ENCODE measurements around the gene STEAP3.
A peak's percentile ranks its signal among the peaks of the same experiment; 100 is the strongest.
"Not testable (repeated sequence)": the region's sequence is repeated elsewhere in the genome, so short reads cannot be mapped to it uniquely, and the experiment has no call there.

STEAP3 gene

GRCh38 chr2:119266091-119266589 lies 42.5 kb downstream of the STEAP3 start:
- no peak for DNase-seq

- DNase-seq = no peak
These were observed 44.0 kb downstream of the STEAP3 start for GRCh38 chr2:119267604-119268003.

- no peak for DNase-seq
These were observed 53.2 kb downstream of the STEAP3 start for GRCh38 chr2:119276864-119277263.

- DNase-seq = not testable (repeated sequence)
These were observed 54.8 kb downstream of the STEAP3 start for GRCh38 chr2:119278385-119278784.

GRCh38 chr2:119278946-119279345 lies 55.3 kb downstream of the STEAP3 start:
- no peak for DNase-seq

GRCh38 chr2:119279666-119280065 lies 56.0 kb downstream of the STEAP3 start:
- no peak for DNase-seq

- no peak for DNase-seq
These were observed 57.0 kb downstream of the STEAP3 start for GRCh38 chr2:119280680-119281079.

- no peak for DNase-seq
These were observed 58.7 kb downstream of the STEAP3 start for GRCh38 chr2:119282146-119282995.

GRCh38 chr2:119282996-119283511 lies 59.4 kb downstream of the STEAP3 start:
- DNase-seq = no peak

GRCh38 chr2:119283873-119284331 lies 60.3 kb downstream of the STEAP3 start:
- no peak for DNase-seq

- no peak for DNase-seq
These were observed 63.0 kb downstream of the STEAP3 start for GRCh38 chr2:119286661-119287060.

- DNase-seq = no peak
These were observed 64.9 kb downstream of the STEAP3 start for GRCh38 chr2:119288576-119288975.

GRCh38 chr2:119289093-119289492 lies 65.5 kb downstream of the STEAP3 start:
- no peak for DNase-seq

- no peak for DNase-seq
These were observed 66.0 kb downstream of the STEAP3 start for GRCh38 chr2:119289642-119290041.

GRCh38 chr2:119290859-119291587 lies 67.4 kb downstream of the STEAP3 start:
- DNase-seq = peak; percentile 49 to 60

GRCh38 chr2:119291588-119292167 lies 68.0 kb downstream of the STEAP3 start:
- no peak for DNase-seq

GRCh38 chr2:119292226-119292625 lies 68.6 kb downstream of the STEAP3 start:
- DNase-seq = no peak

- DNase-seq = no peak
These were observed 69.6 kb downstream of the STEAP3 start for GRCh38 chr2:119293254-119293653.

GRCh38 chr2:119293900-119294299 lies 70.3 kb downstream of the STEAP3 start:
- no peak for DNase-seq

- no peak for DNase-seq
These were observed 71.0 kb downstream of the STEAP3 start for GRCh38 chr2:119294671-119295070.

- no peak for DNase-seq
These were observed 72.2 kb downstream of the STEAP3 start for GRCh38 chr2:119295688-119296375.

GRCh38 chr2:119301413-119301812 lies 77.8 kb downstream of the STEAP3 start:
- DNase-seq = no peak

- DNase-seq = no peak
These were observed 81.2 kb downstream of the STEAP3 start for GRCh38 chr2:119304847-119305246.

Data from stimulated activated CD4-positive, alpha-beta T cell treated with anti-CD3 and anti-CD28 coated beads, Interleukin-4, amount 100 ng/mL, for 4 hours (primary cell).